Gastroesophageal sphincter (tissue), 3 donors: ENCODE data around the gene ATRN.

ENCODE experiments used
- CTCF ChIP-seq, 4 experiments: fragments of 200-600 bp in 2 of 4; fragments of 450-650 bp in 2 of 4; sonication (generic) in 1 of 4; IDR thresholded peaks; one replicate each; pipeline ENCODE4 v1.5.1; 2017 to 2019; ENCODE audit warnings: antibody characterized with exemption in 4 of 4, mild to moderate bottlenecking in 2 of 4, moderate library complexity in 2 of 4
- EP300 ChIP-seq: sonication (generic); formaldehyde crosslinking; IDR thresholded peaks from one replicate; pipeline ENCODE4 v1.6.1; 2017; ENCODE audit warnings: antibody characterized with exemption, mild to moderate bottlenecking
- POLR2A ChIP-seq, 2 donors: fragments of 450-650 bp; IDR thresholded peaks; one replicate each; pipeline ENCODE4 v1.6.1; 2017; ENCODE audit warnings: antibody characterized with exemption in 2 of 2, mild to moderate bottlenecking in 2 of 2, moderate library complexity in 1 of 2
- POLR2AphosphoS5 ChIP-seq: sonication (generic); formaldehyde crosslinking; IDR thresholded peaks from one replicate; pipeline ENCODE4 v1.6.1; 2017; ENCODE audit warnings: antibody characterized with exemption

- TF ChIP-seq CTCF (IDR thresholded peaks at IDR 0.05) (no peak), POLR2A (IDR thresholded peaks at IDR 0.05) (no peak), POLR2AphosphoS5 (no peak), EP300 (no peak)
Measured at GRCh38 chr20:3483309-3483708, 12.5 kb downstream of the ATRN start.
